ENCODE data around the gene FOXN1.

Gene FOXN1

DNA sequence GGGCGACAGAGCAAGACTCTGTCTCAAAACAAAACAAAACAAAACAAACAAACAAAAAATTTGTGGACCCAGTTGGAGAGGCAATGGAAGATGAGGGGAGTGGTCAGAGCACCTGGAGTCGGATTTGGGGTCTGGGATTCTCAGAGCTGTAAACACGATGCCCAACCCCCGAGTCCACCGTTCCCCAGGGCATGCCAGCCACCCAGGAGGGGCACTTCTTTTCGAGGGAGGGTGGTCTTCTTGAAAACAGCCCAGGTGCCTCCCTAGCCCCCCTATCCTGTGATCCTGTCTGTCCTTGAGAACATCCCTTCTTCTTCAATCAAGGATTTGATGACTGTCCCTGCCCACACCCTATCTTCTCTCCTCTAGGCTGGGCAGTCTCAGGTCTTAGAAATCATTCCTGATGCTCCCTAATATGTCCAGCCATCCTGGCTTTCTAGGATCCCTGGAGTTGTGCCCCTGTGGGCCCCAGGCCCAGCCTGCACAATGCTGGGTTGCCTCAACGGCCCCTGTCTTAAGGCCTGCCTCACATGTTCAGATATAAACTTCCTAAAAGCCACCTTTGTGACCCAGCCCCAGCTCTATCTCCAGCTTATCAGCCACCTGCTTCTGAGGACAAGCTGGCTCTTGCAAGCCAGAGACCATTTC, 35.8 kb upstream of the FOXN1 start:
- Histone ChIP-seq H3K27ac (ENCODE audit: low read length) (no peak overlapping the region), H3K4me1 (ENCODE audit: control insufficient read depth in 1 of 2, insufficient read depth in 2 of 2, low read length in 2 of 2) (peaks cover 0 to 3% of the 10 kb centered on the region in 2 donors)

GRCh38 chr17:28470914-28471366, 35.2 kb upstream of the FOXN1 start:
- Histone ChIP-seq H3K4me3 (ENCODE audit: low read depth in 1 of 2, low read length in 2 of 2) (no peak overlapping the region), H3K9me3 (ENCODE audit: control insufficient read depth in 1 of 2, low read length in 2 of 2) (no peaks in the 10 kb centered on the region), H3K36me3 (ENCODE audit: control insufficient read depth in 1 of 2, insufficient read depth in 2 of 2, low read length in 2 of 2) (no peaks in the 10 kb centered on the region), H3K27ac (ENCODE audit: low read length) (no peak overlapping the region), H3K27me3 (ENCODE audit: low read depth, low read length) (no peaks in the 10 kb centered on the region), H3K4me1 (ENCODE audit: control insufficient read depth in 1 of 2, insufficient read depth in 2 of 2, low read length in 2 of 2) (peaks cover 0 to 6% of the 10 kb centered on the region in 2 donors)

More for the DNA sequence above, 35.8 kb upstream of the FOXN1 start:
- Histone ChIP-seq H3K36me3 (ENCODE audit: control insufficient read depth in 1 of 2, insufficient read depth in 2 of 2, low read length in 2 of 2) (no peaks in the 10 kb centered on the region), H3K4me3 (ENCODE audit: low read depth in 1 of 2, low read length in 2 of 2) (no peak overlapping the region), H3K9me3 (ENCODE audit: control insufficient read depth in 1 of 2, low read length in 2 of 2) (no peaks in the 10 kb centered on the region), H3K27me3 (ENCODE audit: low read depth, low read length) (no peaks in the 10 kb centered on the region)

- Histone ChIP-seq H3K9me3 (ENCODE audit: control insufficient read depth in 1 of 2, low read length in 2 of 2) (no peaks in the 10 kb centered on the region), H3K27me3 (ENCODE audit: low read depth, low read length) (no peaks in the 10 kb centered on the region), H3K36me3 (ENCODE audit: control insufficient read depth in 1 of 2, insufficient read depth in 2 of 2, low read length in 2 of 2) (no peaks in the 10 kb centered on the region), H3K27ac (ENCODE audit: low read length) (no peak overlapping the region), H3K4me1 (ENCODE audit: control insufficient read depth in 1 of 2, insufficient read depth in 2 of 2, low read length in 2 of 2) (peaks cover 0 to 6% of the 10 kb centered on the region in 2 donors), H3K4me3 (ENCODE audit: low read depth in 1 of 2, low read length in 2 of 2) (no peak overlapping the region)
Measured at GRCh38 chr17:28471531-28472342, 34.4 kb upstream of the FOXN1 start.

- H3K27ac ChIP-seq (ENCODE audit: low read length): no peak overlapping the region
- H3K4me3 ChIP-seq (ENCODE audit: low read depth in 1 of 2, low read length in 2 of 2): no peak overlapping the region
- no peaks in the 10 kb centered on the region for H3K27me3 ChIP-seq (ENCODE audit: low read depth, low read length)
- no peaks in the 10 kb centered on the region for H3K9me3 ChIP-seq (ENCODE audit: control insufficient read depth in 1 of 2, low read length in 2 of 2)
- H3K4me1 ChIP-seq (ENCODE audit: control insufficient read depth in 1 of 2, insufficient read depth in 2 of 2, low read length in 2 of 2): peaks cover 0 to 6% of the 10 kb centered on the region in 2 donors
- no peaks in the 10 kb centered on the region for H3K36me3 ChIP-seq (ENCODE audit: control insufficient read depth in 1 of 2, insufficient read depth in 2 of 2, low read length in 2 of 2)
Measured at GRCh38 chr17:28472871-28473497, 33.2 kb upstream of the FOXN1 start.

DNA sequence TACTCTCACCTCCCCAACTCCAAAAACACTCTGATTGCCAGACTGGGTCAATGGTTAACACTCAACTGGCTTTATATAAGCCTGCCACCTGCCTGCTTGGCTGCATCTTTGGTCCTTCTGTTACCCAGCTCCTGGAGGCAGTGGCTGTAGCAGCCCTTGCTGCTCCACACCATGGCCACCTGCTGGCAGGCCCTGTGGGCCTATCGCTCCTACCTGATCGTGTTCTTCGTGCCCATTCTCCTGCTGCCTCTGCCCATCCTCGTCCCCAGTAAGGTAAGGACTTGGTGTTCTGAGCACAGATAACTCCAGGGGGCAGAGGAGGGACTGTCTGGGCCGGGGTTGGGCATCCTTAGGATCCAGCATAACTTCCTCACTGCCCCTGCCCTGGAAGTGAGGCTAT, 32.6 kb upstream of the FOXN1 start, which contains the start of gene SLC13A2:
TSS of gene SLC13A2 (plus strand) at position 103 of the 400 bp plus-strand sequence. CDS start at position 172, 69 bp downstream.
- H3K4me1 ChIP-seq (ENCODE audit: control insufficient read depth in 1 of 2, insufficient read depth in 2 of 2, low read length in 2 of 2): peaks cover 0 to 6% of the 10 kb centered on the region in 2 donors
- H3K27ac ChIP-seq (ENCODE audit: low read length): peak within 1 kb of the TSS; percentile 39
- H3K9me3 ChIP-seq (ENCODE audit: control insufficient read depth in 1 of 2, low read length in 2 of 2): no peaks in the 10 kb centered on the region
- H3K36me3 ChIP-seq (ENCODE audit: control insufficient read depth in 1 of 2, insufficient read depth in 2 of 2, low read length in 2 of 2): no peaks in the 10 kb centered on the region
- no peaks in the 10 kb centered on the region for H3K27me3 ChIP-seq (ENCODE audit: low read depth, low read length)
- peak within 1 kb of the TSS in 1 of 2 donors; percentile 56 for H3K4me3 ChIP-seq (ENCODE audit: low read depth in 1 of 2, low read length in 2 of 2)

DNA sequence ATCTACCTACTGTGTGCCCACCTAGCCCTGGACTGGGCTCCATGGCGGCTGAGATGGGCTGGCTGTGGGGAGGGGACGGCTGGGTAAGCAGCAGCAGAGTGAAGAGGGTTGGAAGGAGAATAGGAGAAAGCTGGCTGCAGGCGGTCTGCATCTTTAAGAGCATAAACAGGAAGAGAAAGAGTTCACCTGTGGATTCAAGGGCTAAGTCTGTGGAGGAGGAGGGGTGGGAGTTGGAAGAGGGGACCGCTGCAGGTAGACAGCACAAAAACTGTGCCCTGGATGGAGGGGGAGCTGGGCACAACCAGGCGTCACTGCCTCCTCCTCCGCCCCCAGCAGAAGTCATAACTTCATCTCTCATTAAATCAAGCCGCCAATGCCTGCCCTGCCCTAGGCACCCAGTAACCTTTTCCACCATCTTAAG, 32.0 kb upstream of the FOXN1 start:
- peak overlapping the region; percentile 39 for H3K27ac ChIP-seq (ENCODE audit: low read length)
- peaks cover 0 to 6% of the 10 kb centered on the region in 2 donors for H3K4me1 ChIP-seq (ENCODE audit: control insufficient read depth in 1 of 2, insufficient read depth in 2 of 2, low read length in 2 of 2)
- H3K9me3 ChIP-seq (ENCODE audit: control insufficient read depth in 1 of 2, low read length in 2 of 2): no peaks in the 10 kb centered on the region
- H3K27me3 ChIP-seq (ENCODE audit: low read depth, low read length): no peaks in the 10 kb centered on the region
- H3K36me3 ChIP-seq (ENCODE audit: control insufficient read depth in 1 of 2, insufficient read depth in 2 of 2, low read length in 2 of 2): no peaks in the 10 kb centered on the region
- peak overlapping the region in 1 of 2 donors; percentile 56 for H3K4me3 ChIP-seq (ENCODE audit: low read depth in 1 of 2, low read length in 2 of 2)

DNA sequence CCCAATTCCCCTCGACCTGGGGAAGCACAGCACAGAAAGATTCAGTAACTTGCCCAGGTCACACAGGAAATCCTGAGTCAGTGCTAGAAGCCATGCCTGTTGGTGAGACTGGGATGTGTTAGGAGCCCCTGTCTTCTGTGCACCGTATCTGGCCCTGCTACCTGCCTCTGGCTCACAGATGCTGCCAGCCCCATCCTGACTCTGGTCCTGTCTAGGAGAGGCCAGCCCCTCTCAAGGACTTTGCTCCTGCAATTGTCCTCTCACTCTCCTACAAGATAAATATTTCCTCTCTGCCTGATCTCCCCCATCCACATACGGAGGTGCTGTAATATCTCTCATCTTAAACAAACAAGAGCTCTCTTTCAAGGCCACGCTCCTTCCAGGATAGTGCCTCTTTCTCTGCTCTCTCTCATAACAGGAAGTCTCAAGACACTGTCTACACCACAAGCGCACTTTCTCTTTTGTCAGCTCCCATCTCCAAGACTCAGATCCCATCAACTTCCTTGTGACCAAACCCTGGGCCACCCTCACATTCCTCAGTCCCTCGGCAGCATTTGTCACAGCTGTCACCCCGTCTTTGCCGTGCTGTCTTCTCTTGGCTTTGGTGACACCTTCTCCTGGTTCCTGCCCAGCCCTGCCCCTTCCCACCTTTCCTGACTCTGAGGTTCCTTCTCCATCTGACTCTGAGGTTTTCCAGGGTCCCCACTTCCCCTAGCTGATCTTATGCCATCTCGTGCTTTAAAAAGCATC, 30.8 kb upstream of the FOXN1 start:
- Histone ChIP-seq H3K27me3 (ENCODE audit: low read depth, low read length) (no peaks in the 10 kb centered on the region), H3K4me3 (ENCODE audit: low read depth in 1 of 2, low read length in 2 of 2) (peak overlapping the region in 1 of 2 donors; percentile 56), H3K9me3 (ENCODE audit: control insufficient read depth in 1 of 2, low read length in 2 of 2) (no peaks in the 10 kb centered on the region), H3K27ac (ENCODE audit: low read length) (peak overlapping the region; percentile 49), H3K4me1 (ENCODE audit: control insufficient read depth in 1 of 2, insufficient read depth in 2 of 2, low read length in 2 of 2) (peaks cover 0 to 6% of the 10 kb centered on the region in 2 donors), H3K36me3 (ENCODE audit: control insufficient read depth in 1 of 2, insufficient read depth in 2 of 2, low read length in 2 of 2) (no peaks in the 10 kb centered on the region)

- Histone ChIP-seq H3K9me3 (ENCODE audit: control insufficient read depth in 1 of 2, low read length in 2 of 2) (no peaks in the 10 kb centered on the region), H3K27me3 (ENCODE audit: low read depth, low read length) (no peaks in the 10 kb centered on the region), H3K36me3 (ENCODE audit: control insufficient read depth in 1 of 2, insufficient read depth in 2 of 2, low read length in 2 of 2) (no peaks in the 10 kb centered on the region), H3K4me1 (ENCODE audit: control insufficient read depth in 1 of 2, insufficient read depth in 2 of 2, low read length in 2 of 2) (peaks cover 0 to 6% of the 10 kb centered on the region in 2 donors), H3K27ac (ENCODE audit: low read length) (no peak overlapping the region), H3K4me3 (ENCODE audit: low read depth in 1 of 2, low read length in 2 of 2) (no peak overlapping the region)
Measured at GRCh38 chr17:28476076-28476865, 29.9 kb upstream of the FOXN1 start.

- Histone ChIP-seq H3K9me3 (ENCODE audit: control insufficient read depth in 1 of 2, low read length in 2 of 2) (no peaks in the 10 kb centered on the region), H3K4me3 (ENCODE audit: low read depth in 1 of 2, low read length in 2 of 2) (no peak overlapping the region), H3K27me3 (ENCODE audit: low read depth, low read length) (no peaks in the 10 kb centered on the region), H3K36me3 (ENCODE audit: control insufficient read depth in 1 of 2, insufficient read depth in 2 of 2, low read length in 2 of 2) (no peaks in the 10 kb centered on the region), H3K27ac (ENCODE audit: low read length) (no peak overlapping the region), H3K4me1 (ENCODE audit: control insufficient read depth in 1 of 2, insufficient read depth in 2 of 2, low read length in 2 of 2) (peaks cover 0 to 6% of the 10 kb centered on the region in 2 donors)
Measured at GRCh38 chr17:28477928-28478327, 28.2 kb upstream of the FOXN1 start.
